Esophagus squamous epithelium (tissue), 5 donors: ENCODE measurements around the gene ENPP1. TPM values are rescaled to one million over a fixed set of nuclear protein-coding genes. Genes with fewer than 3 reads are reported as not detected.

Experiments used
- DNase-seq: peaks from one replicate; lab custom pipeline; 2025; lab: John Stamatoyannopoulos, UW
- H3K27ac ChIP-seq, 4 donors: fragments of 200-600 bp; sonication (generic); one replicate each; pipeline ENCODE4 v1.5.1; 2016 to 2019; ENCODE audit warnings: mild to moderate bottlenecking in 1 of 4
- H3K27me3 ChIP-seq, 4 donors: fragments of 200-600 bp; sonication (generic); 1 replicate in 3 of 4; 2 replicates in 1 of 4; pipeline versions ENCODE4 v1.5.1 to v1.6.0; 2017 to 2021; ENCODE audit warnings: antibody characterized with exemption in 1 of 4
- H3K36me3 ChIP-seq, 3 donors: fragments of 200-600 bp; sonication (generic); one replicate each; pipeline ENCODE4 v1.5.1; 2016 to 2019
- H3K4me1 ChIP-seq, 3 donors: fragments of 200-600 bp; sonication (generic); one replicate each; pipeline ENCODE4 v1.5.1; 2017 to 2019
- H3K4me3 ChIP-seq, 4 donors: fragments of 200-600 bp; sonication (generic); 1 replicate in 3 of 4; 2 replicates in 1 of 4; pipeline ENCODE4 v1.5.1; 2016 to 2019; ENCODE audit warnings: mild to moderate bottlenecking in 2 of 4, moderate library complexity in 1 of 4
- H3K9me3 ChIP-seq, 3 donors: fragments of 200-600 bp; sonication (generic); one replicate each; pipeline ENCODE4 v1.5.1; 2016 to 2019
- POLR2A ChIP-seq, 4 donors: fragments of 450-650 bp; IDR thresholded peaks; one replicate each; pipeline ENCODE4 v1.6.1; 2017; ENCODE audit warnings: antibody characterized with exemption in 4 of 4, mild to moderate bottlenecking in 4 of 4, moderate library complexity in 3 of 4
- WGBS, 2 donors: methylation state at CpG; one replicate each; pipeline ENCODE4 v1.1.5; 2018; 5-methylcytosine and 5-hydroxymethylcytosine counted together
- intact Hi-C: fragments of 100-400 bp; cut with DNase I; formaldehyde crosslinking; loops from one replicate; pipeline ENCODE4 v1.15.0; 2022
- total RNA-seq, 4 donors: library from RNA; depleted of rRNA; stranded (reverse); fragments of >200 nt; gene quantifications; one replicate each; pipeline ENCODE4 v1.1.0, GENCODE V29; 2016
- TF ChIP-seq, protein P1 (sequence below), 6 experiments: fragments of 450-650 bp in 4 of 6; fragments of 200-600 bp in 2 of 6; sonication (generic) in 2 of 6; IDR thresholded peaks; one replicate each; pipeline ENCODE4 v1.5.1; 2016 to 2019; ENCODE audit warnings: antibody characterized with exemption in 6 of 6, mild to moderate bottlenecking in 4 of 6, moderate library complexity in 4 of 6
- donor health status: DM: yes; HTN: yes; CAD: no.

Gene ENPP1
- 10 to 100 TPM in 1 of 4 donors, 1 to 10 TPM in 2, under 1 TPM in 1; 0.76 to 12.6 (median 3.2) TPM for total RNA-seq

DNA sequence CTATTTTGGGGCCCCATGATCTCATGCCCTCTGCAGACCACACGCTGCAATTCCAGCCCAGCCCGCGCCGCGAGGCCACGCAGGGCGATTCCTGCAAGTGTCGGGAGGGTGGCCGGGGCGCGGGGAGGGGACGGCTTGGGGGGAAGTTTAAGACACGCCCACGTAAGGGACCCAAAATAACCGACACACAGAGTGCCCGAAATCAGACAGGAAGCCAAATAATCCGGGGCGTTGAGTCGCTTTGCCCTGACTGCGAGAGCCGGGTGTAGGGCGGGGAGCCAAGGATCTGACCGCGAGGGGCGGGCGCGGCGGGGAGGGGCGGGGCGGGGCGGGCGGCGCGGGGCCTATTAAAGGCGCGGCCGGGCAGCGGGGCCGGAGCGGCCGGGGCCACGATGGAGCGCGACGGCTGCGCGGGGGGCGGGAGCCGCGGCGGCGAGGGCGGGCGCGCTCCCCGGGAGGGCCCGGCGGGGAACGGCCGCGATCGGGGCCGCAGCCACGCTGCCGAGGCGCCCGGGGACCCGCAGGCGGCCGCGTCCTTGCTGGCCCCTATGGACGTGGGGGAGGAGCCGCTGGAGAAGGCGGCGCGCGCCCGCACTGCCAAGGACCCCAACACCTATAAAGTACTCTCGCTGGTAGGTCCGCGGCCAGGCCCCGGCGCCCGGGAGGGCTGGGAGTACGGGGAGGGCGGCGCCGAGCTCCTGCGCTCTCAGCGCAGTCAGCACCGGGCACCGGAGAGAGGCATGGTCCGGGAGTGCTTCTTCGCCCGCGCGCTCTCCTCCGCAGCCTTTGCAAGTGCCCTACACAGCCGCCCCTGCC lies at the start of gene ENPP1:
TSS of gene ENPP1 (plus strand) at position 377 of the 816 bp plus-strand sequence. CDS start at position 393, 16 bp downstream.
- H3K27ac ChIP-seq = peak within 1 kb of the TSS in 3 of 4 donors; percentile 65 to 84 (median 81)
- WGBS, 2 donors = 0 to 2% methylated on average over 9 to 18 of the region's 99 CpGs
- H3K4me1 ChIP-seq = peaks cover 0 to 16% (median 5%) of the 10 kb centered on the region in 3 donors
- intact Hi-C loops = no loop called here
- peaks cover 0 to 30% (median 0%) of the 10 kb centered on the region in 4 donors for H3K27me3 ChIP-seq
- H3K9me3 ChIP-seq = no peaks in the 10 kb centered on the region
- DNase-seq = no peak
- peak within 1 kb of the TSS; percentile 46 to 80 (median 58) for H3K4me3 ChIP-seq
- TF ChIP-seq POLR2A (IDR thresholded peaks at IDR 0.05) = no peak
- TF ChIP-seq, protein P1, sequence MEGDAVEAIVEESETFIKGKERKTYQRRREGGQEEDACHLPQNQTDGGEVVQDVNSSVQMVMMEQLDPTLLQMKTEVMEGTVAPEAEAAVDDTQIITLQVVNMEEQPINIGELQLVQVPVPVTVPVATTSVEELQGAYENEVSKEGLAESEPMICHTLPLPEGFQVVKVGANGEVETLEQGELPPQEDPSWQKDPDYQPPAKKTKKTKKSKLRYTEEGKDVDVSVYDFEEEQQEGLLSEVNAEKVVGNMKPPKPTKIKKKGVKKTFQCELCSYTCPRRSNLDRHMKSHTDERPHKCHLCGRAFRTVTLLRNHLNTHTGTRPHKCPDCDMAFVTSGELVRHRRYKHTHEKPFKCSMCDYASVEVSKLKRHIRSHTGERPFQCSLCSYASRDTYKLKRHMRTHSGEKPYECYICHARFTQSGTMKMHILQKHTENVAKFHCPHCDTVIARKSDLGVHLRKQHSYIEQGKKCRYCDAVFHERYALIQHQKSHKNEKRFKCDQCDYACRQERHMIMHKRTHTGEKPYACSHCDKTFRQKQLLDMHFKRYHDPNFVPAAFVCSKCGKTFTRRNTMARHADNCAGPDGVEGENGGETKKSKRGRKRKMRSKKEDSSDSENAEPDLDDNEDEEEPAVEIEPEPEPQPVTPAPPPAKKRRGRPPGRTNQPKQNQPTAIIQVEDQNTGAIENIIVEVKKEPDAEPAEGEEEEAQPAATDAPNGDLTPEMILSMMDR (IDR thresholded peaks at IDR 0.05) = peak in 2 of 6 experiments; percentile 18 to 19
- no peaks in the 10 kb centered on the region for H3K36me3 ChIP-seq

DNA sequence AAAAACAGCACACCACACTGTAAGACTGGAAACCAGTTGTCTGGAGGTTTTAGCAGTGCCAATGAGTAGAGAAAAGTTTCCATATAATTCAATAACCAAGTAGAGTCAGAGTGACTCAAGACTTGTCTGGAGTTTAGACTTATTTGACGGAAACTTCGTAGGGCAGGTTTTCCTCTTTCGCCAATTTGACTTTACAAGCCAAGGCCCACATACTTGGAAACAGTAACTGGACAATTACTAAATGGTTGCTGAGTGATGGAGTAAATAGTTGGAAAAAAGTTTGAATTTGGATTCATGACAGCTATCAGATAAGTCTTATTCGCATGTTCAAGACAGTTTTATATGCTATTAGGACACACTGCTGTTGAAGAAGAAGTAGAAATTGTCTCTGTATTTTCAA lies 48.9 kb upstream of the ENPP1 start:
- TF ChIP-seq, protein P1 (IDR thresholded peaks at IDR 0.05) = no peak
- no peak for TF ChIP-seq POLR2A (IDR thresholded peaks at IDR 0.05)
- H3K4me3 ChIP-seq = no peak overlapping the region
- H3K4me1 ChIP-seq = no peaks in the 10 kb centered on the region
- no peak for DNase-seq
- H3K36me3 ChIP-seq = no peaks in the 10 kb centered on the region
- H3K27me3 ChIP-seq = no peaks in the 10 kb centered on the region
- H3K9me3 ChIP-seq = no peaks in the 10 kb centered on the region
- 74 to 79% methylated on average over 4 of the region's 4 CpGs for WGBS, 2 donors
- H3K27ac ChIP-seq = no peak overlapping the region
- intact Hi-C loops = no loop called here

DNA sequence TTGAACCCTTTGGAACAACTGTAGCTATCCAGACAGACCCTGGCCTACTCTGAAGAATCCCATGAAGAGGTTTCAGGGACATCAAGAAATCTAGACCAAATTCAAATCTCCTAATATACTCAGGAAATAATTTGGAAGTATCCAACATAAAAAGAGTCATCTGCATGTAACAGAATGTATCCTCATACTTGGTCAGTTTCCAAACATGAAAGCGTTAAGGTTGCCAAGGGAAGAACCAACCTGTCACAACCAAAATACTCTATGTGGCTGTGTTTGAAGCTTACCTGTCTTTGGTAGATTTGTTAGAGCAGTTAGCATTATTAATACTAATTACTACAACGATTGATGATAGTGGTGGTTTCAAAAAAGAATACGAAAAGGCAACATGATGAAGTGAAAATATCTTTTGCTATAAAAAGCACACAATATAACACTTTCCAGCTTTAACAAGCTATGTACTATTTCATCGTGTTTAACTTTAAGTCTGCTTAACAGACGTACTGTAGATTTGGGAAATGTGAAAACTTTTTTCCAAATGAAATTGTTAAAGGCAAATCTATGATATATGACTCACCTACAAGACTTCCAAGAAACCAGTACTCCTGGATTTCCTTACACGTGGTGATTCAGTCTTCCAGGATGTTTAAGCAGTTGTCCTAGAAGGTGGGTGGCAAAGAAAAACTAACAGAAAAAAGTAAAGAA lies 46.6 kb upstream of the ENPP1 start:
- no peaks in the 10 kb centered on the region for H3K36me3 ChIP-seq
- WGBS, 2 donors = 37 to 51% methylated on average over 6 of the region's 6 CpGs

DNA sequence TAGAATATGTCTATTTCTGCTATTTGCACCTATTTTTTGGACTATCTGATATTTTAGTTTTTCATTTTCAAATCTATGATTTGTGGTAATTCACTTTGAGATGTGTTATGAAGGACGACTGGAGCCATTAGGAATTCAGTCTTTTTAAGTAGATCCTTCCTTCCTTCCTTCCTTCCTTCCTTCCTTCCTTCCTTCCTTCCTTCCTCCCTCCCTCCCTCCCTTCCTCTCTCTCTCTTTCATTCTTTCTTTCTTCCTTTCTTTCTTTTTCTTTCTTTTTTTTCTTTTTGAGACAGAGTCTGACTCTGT lies 46.1 kb upstream of the ENPP1 start:
- Histone ChIP-seq H3K4me1 (peaks cover 0 to 7% (median 0%) of the 10 kb centered on the region in 3 donors), H3K36me3 (no peaks in the 10 kb centered on the region), H3K4me3 (no peak overlapping the region), H3K27me3 (peaks cover 0 to 3% (median 0%) of the 10 kb centered on the region in 4 donors), H3K9me3 (no peaks in the 10 kb centered on the region), H3K27ac (no peak overlapping the region)
- intact Hi-C loops = no loop called here
- 59 to 67% methylated on average over 1 of the region's 1 CpG for WGBS, 2 donors
- no peak for DNase-seq
- TF ChIP-seq POLR2A (IDR thresholded peaks at IDR 0.05) = no peak
- TF ChIP-seq, protein P1 (IDR thresholded peaks at IDR 0.05) = no peak

More for the DNA sequence above, 46.6 kb upstream of the ENPP1 start:
- H3K27me3 ChIP-seq = peaks cover 0 to 3% (median 0%) of the 10 kb centered on the region in 4 donors
- no peak overlapping the region for H3K4me3 ChIP-seq
- H3K9me3 ChIP-seq = no peaks in the 10 kb centered on the region
- no peak for DNase-seq
- TF ChIP-seq, protein P1 (IDR thresholded peaks at IDR 0.05) = no peak
- no peak for TF ChIP-seq POLR2A (IDR thresholded peaks at IDR 0.05)
- no peak overlapping the region for H3K27ac ChIP-seq
- peaks cover 0 to 7% (median 0%) of the 10 kb centered on the region in 3 donors for H3K4me1 ChIP-seq
- intact Hi-C loops = no loop called here

DNA sequence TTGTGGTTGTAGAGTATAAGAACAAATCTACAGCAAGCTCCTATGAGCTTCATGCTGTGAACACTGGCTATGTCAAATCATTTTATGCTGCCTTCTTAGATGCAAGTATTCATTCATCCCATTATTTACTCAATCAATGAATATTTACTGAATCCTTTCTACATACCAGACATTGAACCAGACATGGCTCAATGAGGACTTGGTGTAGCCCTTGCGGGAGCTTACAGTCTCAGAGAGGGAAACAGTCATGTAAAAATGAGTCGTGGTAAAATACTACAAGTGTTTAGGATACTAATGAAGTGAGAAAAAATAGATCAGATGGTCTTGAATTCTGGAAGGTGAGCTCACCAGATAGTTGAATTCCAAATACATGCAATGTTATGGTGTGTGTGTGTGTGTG lies 44.8 kb upstream of the ENPP1 start:
- intact Hi-C loops = no loop called here
- WGBS, 2 donors = 75 to 89% methylated on average over 2 of the region's 2 CpGs
- Histone ChIP-seq H3K27ac (no peak overlapping the region), H3K27me3 (peaks cover 0 to 3% (median 0%) of the 10 kb centered on the region in 4 donors), H3K36me3 (no peaks in the 10 kb centered on the region), H3K4me3 (no peak overlapping the region), H3K9me3 (no peaks in the 10 kb centered on the region), H3K4me1 (peaks cover 0 to 7% (median 0%) of the 10 kb centered on the region in 3 donors)
- DNase-seq = no peak
- TF ChIP-seq, protein P1 (IDR thresholded peaks at IDR 0.05) = no peak
- TF ChIP-seq POLR2A (IDR thresholded peaks at IDR 0.05) = no peak
